ENCODE results near the gene VRK1. TPM values are rescaled to one million over a fixed set of nuclear protein-coding genes. Genes with fewer than 3 reads are reported as not detected.

VRK1 gene
- total and polyA plus RNA-seq, 2 of the 4 experiments (the other 2 are of a cell fraction) = 14.2 to 19.9 TPM

- Histone ChIP-seq H3K9me3 (ENCODE audit: control insufficient read depth, insufficient read depth, low read length) (no peaks in the 10 kb centered on the region), H2BK15ac (ENCODE audit: low read depth, low read length) (no peak overlapping the region), H3K56ac (ENCODE audit: extremely low read depth, insufficient read depth, low read length) (no peak overlapping the region), H2AK5ac (ENCODE audit: low read depth, low read length) (no peak overlapping the region), H4K8ac (ENCODE audit: low read depth in 2 of 2, low read length in 2 of 2) (no peak overlapping the region), H3K9me1 (ENCODE audit: insufficient read depth, low read length) (no peaks in the 10 kb centered on the region), H3K27ac (ENCODE audit: insufficient read depth, low read length) (no peak overlapping the region), H4K91ac (ENCODE audit: insufficient read depth, low read depth, low read length) (no peak overlapping the region), H2BK20ac (ENCODE audit: low read depth, low read length) (no peak overlapping the region), H2BK120ac (ENCODE audit: low read depth, low read length) (no peak overlapping the region), H3K4me2 (ENCODE audit: low read depth, low read length) (no peak overlapping the region), H3K9ac (ENCODE audit: low read depth, low read length) (no peak overlapping the region), H3K23ac (ENCODE audit: low read depth, low read length) (no peak overlapping the region), H3K4me1 (ENCODE audit: control insufficient read depth, insufficient read depth, low read length) (no peaks in the 10 kb centered on the region), H3K79me1 (ENCODE audit: low read depth in 1 of 2, low read length in 2 of 2) (peaks cover 7 to 11% of the 10 kb centered on the region in 2 experiments; a peak in 2 of 4 replicates), H3K36me3 (ENCODE audit: control insufficient read depth, insufficient read depth, low read length) (no peaks in the 10 kb centered on the region), H2AFZ (replicated peaks; ENCODE audit: low read length, poor library complexity) (no peak overlapping the region), H3K27me3 (ENCODE audit: control insufficient read depth, insufficient read depth, low read length) (0 out of 2 replicates have a peak, but pooled peaks cover under 1% of the 10 kb centered on the region), H3K18ac (ENCODE audit: low read depth, low read length) (no peak overlapping the region), H2AK9ac (replicated peaks; ENCODE audit: low read depth, low read length, poor library complexity) (no peak overlapping the region), H4K5ac (ENCODE audit: low read depth, low read length) (no peak overlapping the region), H2BK5ac (ENCODE audit: low read depth, low read length, poor library complexity, severe bottlenecking) (no peak overlapping the region), H3K4ac (ENCODE audit: low read depth, low read length) (no peak overlapping the region), H3K4me3 (ENCODE audit: insufficient read depth, low read depth, low read length) (no peak overlapping the region), H4K20me1 (ENCODE audit: insufficient read depth, low read length) (no peaks in the 10 kb centered on the region), H3K14ac (replicated peaks; ENCODE audit: low read depth, low read length) (no peak overlapping the region)
- 80% methylated on average over 4 of the region's 9 CpGs; no CpG with 5 or more reads in 1 of the 2 experiments for whole genome bisulfite sequencing, 2 experiments (ENCODE audit: extremely low coverage in 2 of 2, insufficient read length in 1 of 2)
- ChIA-PET CTCF (no interaction called here), POLR2A (ENCODE audit: unreplicated experiment) (no interaction called here)
- DNase-seq (no peak), ATAC-seq (ENCODE audit: low read depth) (no peak)
- no TSS peak for BruUV-seq (replicated peaks)
- dilution Hi-C loops (cut with HindIII; ENCODE audit: low sequenced_read_pairs, unreplicated experiment) = no loop called here
- TF ChIP-seq MAFK (IDR thresholded peaks at IDR 0.05; ENCODE audit: low read depth, low read length) (no peak), CTCF (conservative IDR thresholded peaks at IDR 0.05; ENCODE audit: low read depth, low read length) (no peak), CHD1 (IDR thresholded peaks at IDR 0.05; ENCODE audit: low read depth, low read length) (no peak)
- in situ Hi-C loops (cut with MboI; ENCODE audit: low sequenced_read_pairs) = no loop called here
- intact Hi-C loops (cut with micrococcal nuclease) = no loop called here
Measured at GRCh38 chr14:96795109-96795828, 1.9 kb upstream of the VRK1 start.
